A549 (cell line): ENCODE data around the gene BTBD6. TPM values are rescaled to one million over a fixed set of nuclear protein-coding genes. Genes with fewer than 3 reads are reported as not detected.

ENCODE experiments used
- ATAC-seq, 2 experiments: fragments of 200-7000 bp in 1 of 2; fragments of >200 bp in 1 of 2; cut with Nextera tagmentation in 1 of 2; cut with Tn5 transposase in 1 of 2; 3 replicates each; pipeline versions ENCODE4 v1.8.0 to v1.9.1; 2018 to 2020; ENCODE audit warnings: mild to moderate bottlenecking in 1 of 2, moderate library complexity in 1 of 2
- CTCF ChIA-PET: fragments of 300-600 bp; sonication (Branson Sonifier 250); formaldehyde crosslinking; extraction: SDS; loops from one replicate; lab custom pipeline; 2021; ENCODE audit warnings: antibody characterized with exemption, inconsistent platforms; lab: Yijun Ruan, JAX
- POLR2A ChIA-PET: fragments of 350-600 bp; formaldehyde crosslinking; extraction: SDS; loops from one replicate; lab custom pipeline; 2021; ENCODE audit warnings: antibody characterized with exemption, inconsistent platforms; lab: Yijun Ruan, JAX
- DNase-seq, 2 experiments: peaks; one replicate each; pipeline versions ENCODE4 v3.0.0 to v3.0.0-alpha.2; 2011 to 2016; ENCODE audit warnings: low read depth in 1 of 2, low spot score in 1 of 2
- FAIRE-seq: peaks from 2 replicates; lab custom pipeline; 2011; peaks lifted over from hg19 to GRCh38; lab: Jason Lieb, UNC
- H3K27ac ChIP-seq, 2 experiments: fragments of >200 bp; sonication (Bioruptor Twin); formaldehyde crosslinking; 3 replicates each; pipeline ENCODE4 v1.5.1; 2016 to 2017
- H3K4me1 ChIP-seq: fragments of >200 bp; sonication (Bioruptor Twin); formaldehyde crosslinking; 3 replicates; pipeline ENCODE4 v1.6.1; 2016
- H3K4me2 ChIP-seq: fragments of >200 bp; sonication (Bioruptor Twin); formaldehyde crosslinking; 3 replicates; pipeline ENCODE4 v1.6.1; 2016
- H3K4me3 ChIP-seq: fragments of >200 bp; sonication (Bioruptor Twin); formaldehyde crosslinking; 3 replicates; pipeline ENCODE4 v1.5.1; 2016
- H3K9me3 ChIP-seq: fragments of >200 bp; sonication (Bioruptor Twin); formaldehyde crosslinking; 3 replicates; pipeline ENCODE4 v1.6.1; 2016
- BCL3 ChIP-seq: fragments of >200 bp; sonication (Bioruptor Twin); formaldehyde crosslinking; IDR thresholded peaks from 3 replicates; pipeline ENCODE4 v1.6.1; 2016
- BHLHE40 ChIP-seq: IDR thresholded peaks from 2 replicates; pipeline ENCODE4 v1.6.1; 2012; ENCODE audit warnings: low read depth, low read length, inconsistent platforms
- CBX8 ChIP-seq: fragments of 200-600 bp; sonication (generic); IDR thresholded peaks from 2 replicates; pipeline ENCODE4 v1.6.1; 2016
- CEBPB ChIP-seq, 2 experiments: fragments of >200 bp in 1 of 2; sonication (Bioruptor Twin) in 1 of 2; formaldehyde crosslinking in 1 of 2; IDR thresholded peaks; 2 replicates each; pipeline ENCODE4 v1.6.1; 2012 to 2016
- CHD2 ChIP-seq: fragments of 150-350 bp; IDR thresholded peaks from 2 replicates; pipeline ENCODE4 v1.6.1; 2014; ENCODE audit warnings: low read length; ENCODE audit not compliant: partially characterized antibody
- ELK1 ChIP-seq: fragments of 150-350 bp; IDR thresholded peaks from 2 replicates; pipeline ENCODE4 v1.6.1; 2014; ENCODE audit warnings: low read depth, mild to moderate bottlenecking, low read length
- FOSB ChIP-seq: fragments of 250-450 bp; sonication (Bioruptor Pico); IDR thresholded peaks from 2 replicates; pipeline ENCODE4 v1.5.0; 2020; ENCODE audit warnings: mild to moderate bottlenecking, moderate library complexity
- GATA3 ChIP-seq: IDR thresholded peaks from 2 replicates; pipeline ENCODE4 v1.6.1; 2012; ENCODE audit warnings: borderline replicate concordance
- HDAC2 ChIP-seq: fragments of 200-600 bp; sonication (generic); IDR thresholded peaks from 2 replicates; pipeline ENCODE4 v1.6.1; 2016
- HOXB13 ChIP-seq: fragments of 250-450 bp; sonication (Bioruptor Pico); IDR thresholded peaks from 2 replicates; pipeline ENCODE4 v1.5.0; 2020; ENCODE audit warnings: low read depth, mild to moderate bottlenecking, moderate library complexity
- HOXB5 ChIP-seq: fragments of 250-450 bp; sonication (Bioruptor Pico); IDR thresholded peaks from 2 replicates; pipeline ENCODE4 v1.5.0; 2020; ENCODE audit warnings: mild to moderate bottlenecking, moderate library complexity
- JUN ChIP-seq, 2 experiments: fragments of >200 bp; sonication (Bioruptor Twin); formaldehyde crosslinking; IDR thresholded peaks; 2 replicates in 1 of 2; 3 replicates in 1 of 2; pipeline ENCODE4 v1.6.1; 2016 to 2017
- JUNB ChIP-seq: fragments of >200 bp; sonication (Bioruptor Twin); formaldehyde crosslinking; IDR thresholded peaks from 2 replicates; pipeline ENCODE4 v1.6.1; 2016
- KDM5A ChIP-seq: fragments of 200-600 bp; sonication (generic); IDR thresholded peaks from 2 replicates; pipeline ENCODE4 v1.6.1; 2016; ENCODE audit warnings: antibody characterized with exemption, mild to moderate bottlenecking
- NFE2L2 ChIP-seq: fragments of 150-350 bp; conservative IDR thresholded peaks from 2 replicates; pipeline ENCODE4 v1.6.1; 2014; ENCODE audit warnings: low read length
- NPAS2 ChIP-seq: fragments of 250-450 bp; sonication (Bioruptor Pico); IDR thresholded peaks from 2 replicates; pipeline ENCODE4 v1.8.0; 2022; ENCODE audit warnings: mild to moderate bottlenecking, moderate library complexity, borderline replicate concordance
- NR3C1 ChIP-seq: fragments of >200 bp; sonication (Bioruptor Twin); formaldehyde crosslinking; IDR thresholded peaks from 3 replicates; pipeline ENCODE4 v1.6.1; 2017
- PBX3 ChIP-seq: IDR thresholded peaks from 2 replicates; pipeline ENCODE4 v1.6.1; 2012
- PHF8 ChIP-seq: fragments of 200-600 bp; sonication (generic); IDR thresholded peaks from 2 replicates; pipeline ENCODE4 v1.6.1; 2016; ENCODE audit warnings: low read depth, mild to moderate bottlenecking, antibody characterized with exemption, moderate library complexity, borderline replicate concordance
- POLR2A ChIP-seq: IDR thresholded peaks from 2 replicates; pipeline ENCODE4 v1.6.1; 2012; ENCODE audit warnings: mild to moderate bottlenecking, low read length
- RCOR1 ChIP-seq: fragments of 150-350 bp; IDR thresholded peaks from 2 replicates; pipeline ENCODE4 v1.6.1; 2014; ENCODE audit warnings: antibody characterized with exemption, low read length, low read depth
- SMC3 ChIP-seq: fragments of >200 bp; sonication (Bioruptor Twin); formaldehyde crosslinking; IDR thresholded peaks from 3 replicates; pipeline ENCODE4 v1.6.1; 2018; ENCODE audit warnings: inconsistent platforms
- SREBF2 ChIP-seq: fragments of 450-650 bp; IDR thresholded peaks from 2 replicates; pipeline ENCODE4 v1.6.1; 2014; ENCODE audit warnings: mild to moderate bottlenecking, moderate library complexity
- ZC3H11A ChIP-seq: fragments of 450-650 bp; IDR thresholded peaks from 2 replicates; pipeline ENCODE4 v1.6.1; 2014; ENCODE audit warnings: antibody characterized with exemption, mild to moderate bottlenecking
- ZFP36 ChIP-seq: fragments of 450-650 bp; IDR thresholded peaks from 2 replicates; pipeline ENCODE4 v1.6.1; 2014; ENCODE audit warnings: borderline replicate concordance; ENCODE audit not compliant: partially characterized antibody
- WGBS: methylation state at CpG from one replicate; pipeline ENCODE4 v1.1.6; 2017; ENCODE audit errors: missing lambda C conversion rate; 5-methylcytosine and 5-hydroxymethylcytosine counted together
- polyA plus RNA-seq, 4 experiments: library from polyadenylated mRNA; depleted of rRNA in 3 of 4; stranded (reverse); fragments of >200 nt; fragmentation: RNase III in 1 of 4; extraction: RNeasy Plus Mini Kit Qiagen cat#74134 plus additional on column Dnase treatment in 1 of 4; gene quantifications; 2 replicates in 3 of 4; 3 replicates in 1 of 4; pipeline ENCODE4 v1.2.3, GENCODE V29; 2011 to 2017
- TF ChIP-seq, protein P1 (sequence below): fragments of >200 bp; sonication (Bioruptor Twin); formaldehyde crosslinking; IDR thresholded peaks from 2 replicates; pipeline ENCODE4 v1.6.1; 2016
- TF ChIP-seq, protein P2 (sequence below): fragments of 450-650 bp; IDR thresholded peaks from 2 replicates; pipeline ENCODE4 v1.6.1; 2014; ENCODE audit warnings: antibody characterized with exemption
- TF ChIP-seq, protein P3 (sequence below): IDR thresholded peaks from 2 replicates; pipeline ENCODE4 v1.6.1; 2012; ENCODE audit warnings: low read depth, borderline replicate concordance
- TF ChIP-seq, protein P4 (sequence below): fragments of 250-450 bp; sonication (Bioruptor Pico); IDR thresholded peaks from 2 replicates; pipeline ENCODE4 v1.5.0; 2021; ENCODE audit warnings: mild to moderate bottlenecking, moderate library complexity, borderline replicate concordance

The BTBD6 gene
- polyA plus RNA-seq, 2 of the 4 experiments (the other 2 are of a cell fraction), result 16.1 to 33.6 TPM

- POLR2A ChIA-PET, result no interaction called here
- no peak for FAIRE-seq
- 95% methylated on average over 4 of the region's 11 CpGs for WGBS
Measured at GRCh38 chr14:105217774-105218173, 30.6 kb upstream of the BTBD6 start.

DNA sequence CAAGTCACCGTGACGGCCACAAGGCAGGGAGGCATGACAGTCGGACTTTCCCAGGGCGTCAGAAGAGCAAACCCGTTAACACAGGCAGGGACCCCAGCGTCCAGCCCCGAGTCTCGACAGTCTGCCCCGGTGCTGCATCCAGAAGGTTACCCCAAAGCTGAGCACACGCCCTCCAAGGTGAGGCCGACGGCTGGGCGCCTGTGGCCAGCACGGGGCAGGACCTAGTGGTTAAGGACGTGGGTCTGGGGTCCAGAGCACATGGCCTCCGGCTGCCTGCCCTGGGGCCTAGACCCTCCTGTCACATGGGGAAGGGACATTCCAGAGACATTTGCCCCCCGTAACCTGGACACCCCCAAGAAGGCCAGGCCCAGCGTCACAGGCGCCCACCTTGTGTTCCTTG is 29.7 kb upstream of the BTBD6 start:
- H3K4me1 ChIP-seq, result no peaks in the 10 kb centered on the region
- CTCF ChIA-PET, result no interaction called here
- no peak overlapping the region for H3K4me2 ChIP-seq
- H3K4me3 ChIP-seq, result no peak overlapping the region
- FAIRE-seq (no peak), ATAC-seq (no peak), DNase-seq (no peak)
- POLR2A ChIA-PET, result no interaction called here
- no peaks in the 10 kb centered on the region for H3K9me3 ChIP-seq
- H3K27ac ChIP-seq, result no peak overlapping the region
- 93% methylated on average over 19 of the region's 19 CpGs for WGBS
- TF ChIP-seq SMC3, result no peak
- TF ChIP-seq CBX8, result no peak
- no peak for TF ChIP-seq JUNB
- no peak for TF ChIP-seq BHLHE40
- TF ChIP-seq, protein P1, sequence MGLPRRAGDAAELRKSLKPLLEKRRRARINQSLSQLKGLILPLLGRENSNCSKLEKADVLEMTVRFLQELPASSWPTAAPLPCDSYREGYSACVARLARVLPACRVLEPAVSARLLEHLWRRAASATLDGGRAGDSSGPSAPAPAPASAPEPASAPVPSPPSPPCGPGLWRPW, result no peak
- TF ChIP-seq ELK1, result no peak
- TF ChIP-seq CEBPB (IDR thresholded peaks at IDR 0.05), result no peak
- TF ChIP-seq JUN (IDR thresholded peaks at IDR 0.05), result no peak
- no peak for TF ChIP-seq ZFP36
- TF ChIP-seq, protein P2, sequence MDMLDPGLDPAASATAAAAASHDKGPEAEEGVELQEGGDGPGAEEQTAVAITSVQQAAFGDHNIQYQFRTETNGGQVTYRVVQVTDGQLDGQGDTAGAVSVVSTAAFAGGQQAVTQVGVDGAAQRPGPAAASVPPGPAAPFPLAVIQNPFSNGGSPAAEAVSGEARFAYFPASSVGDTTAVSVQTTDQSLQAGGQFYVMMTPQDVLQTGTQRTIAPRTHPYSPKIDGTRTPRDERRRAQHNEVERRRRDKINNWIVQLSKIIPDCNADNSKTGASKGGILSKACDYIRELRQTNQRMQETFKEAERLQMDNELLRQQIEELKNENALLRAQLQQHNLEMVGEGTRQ, result no peak
- no peak for TF ChIP-seq HDAC2
- TF ChIP-seq HOXB5 (CRISPR knock-in tag), result no peak
- TF ChIP-seq NPAS2 (CRISPR knock-in tag), result no peak
- TF ChIP-seq, protein P3, sequence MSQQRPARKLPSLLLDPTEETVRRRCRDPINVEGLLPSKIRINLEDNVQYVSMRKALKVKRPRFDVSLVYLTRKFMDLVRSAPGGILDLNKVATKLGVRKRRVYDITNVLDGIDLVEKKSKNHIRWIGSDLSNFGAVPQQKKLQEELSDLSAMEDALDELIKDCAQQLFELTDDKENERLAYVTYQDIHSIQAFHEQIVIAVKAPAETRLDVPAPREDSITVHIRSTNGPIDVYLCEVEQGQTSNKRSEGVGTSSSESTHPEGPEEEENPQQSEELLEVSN, result no peak
- TF ChIP-seq, protein P4, sequence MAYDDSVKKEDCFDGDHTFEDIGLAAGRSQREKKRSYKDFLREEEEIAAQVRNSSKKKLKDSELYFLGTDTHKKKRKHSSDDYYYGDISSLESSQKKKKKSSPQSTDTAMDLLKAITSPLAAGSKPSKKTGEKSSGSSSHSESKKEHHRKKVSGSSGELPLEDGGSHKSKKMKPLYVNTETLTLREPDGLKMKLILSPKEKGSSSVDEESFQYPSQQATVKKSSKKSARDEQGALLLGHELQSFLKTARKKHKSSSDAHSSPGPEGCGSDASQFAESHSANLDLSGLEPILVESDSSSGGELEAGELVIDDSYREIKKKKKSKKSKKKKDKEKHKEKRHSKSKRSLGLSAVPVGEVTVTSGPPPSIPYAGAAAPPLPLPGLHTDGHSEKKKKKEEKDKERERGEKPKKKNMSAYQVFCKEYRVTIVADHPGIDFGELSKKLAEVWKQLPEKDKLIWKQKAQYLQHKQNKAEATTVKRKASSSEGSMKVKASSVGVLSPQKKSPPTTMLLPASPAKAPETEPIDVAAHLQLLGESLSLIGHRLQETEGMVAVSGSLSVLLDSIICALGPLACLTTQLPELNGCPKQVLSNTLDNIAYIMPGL, result no peak
- no peak for TF ChIP-seq RCOR1

More at GRCh38 chr14:105217774-105218173, 30.6 kb upstream of the BTBD6 start:
- TF ChIP-seq POLR2A (no peak), PHF8 (no peak), GATA3 (no peak), ZFP36 (no peak), BCL3 (no peak), ZC3H11A (no peak), CHD2 (no peak), CEBPB (IDR thresholded peaks at IDR 0.05) (no peak), RCOR1 (no peak), FOSB (CRISPR knock-in tag) (no peak), HOXB13 (CRISPR knock-in tag) (no peak), PBX3 (no peak), HOXB5 (CRISPR knock-in tag) (no peak), NR3C1 (no peak), KDM5A (no peak), SREBF2 (no peak), ELK1 (no peak), NFE2L2 (no peak)
- TF ChIP-seq, protein P1, result no peak
- no peaks in the 10 kb centered on the region for H3K4me1 ChIP-seq
- no peak for DNase-seq
- no peaks in the 10 kb centered on the region for H3K9me3 ChIP-seq
- no peak overlapping the region for H3K4me3 ChIP-seq
- no peak for ATAC-seq
- CTCF ChIA-PET, result interaction anchor here (0.7 kb wide), 1 partner anchor 16 kb away, joined by 3 read pairs; no protein-coding TSS in a partner anchor
- no peak overlapping the region for H3K27ac ChIP-seq
- no peak overlapping the region for H3K4me2 ChIP-seq
